Measurements from ENCODE around the gene TRAF1.

Gene TRAF1

DNA sequence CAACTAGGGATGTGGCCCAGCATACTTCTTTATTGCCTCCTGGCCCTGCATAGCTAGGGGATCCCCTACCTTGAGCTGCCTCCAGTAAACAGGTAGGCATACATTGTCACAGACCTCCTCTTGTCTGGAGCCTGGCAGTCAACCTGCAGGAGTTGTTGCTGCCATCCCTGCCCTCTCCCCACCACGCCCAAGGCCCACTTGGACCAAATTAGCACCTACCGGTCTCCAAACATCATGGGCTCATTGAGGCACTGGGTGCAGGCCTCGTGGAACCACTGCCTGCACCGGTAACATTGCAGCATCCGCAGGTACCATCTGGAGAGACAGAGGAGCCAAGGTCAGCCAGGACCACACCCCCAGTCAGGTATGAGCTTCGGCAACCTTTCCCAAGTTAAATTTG lies 59.9 kb downstream of the TRAF1 start:
- TF ChIP-seq, protein P1, sequence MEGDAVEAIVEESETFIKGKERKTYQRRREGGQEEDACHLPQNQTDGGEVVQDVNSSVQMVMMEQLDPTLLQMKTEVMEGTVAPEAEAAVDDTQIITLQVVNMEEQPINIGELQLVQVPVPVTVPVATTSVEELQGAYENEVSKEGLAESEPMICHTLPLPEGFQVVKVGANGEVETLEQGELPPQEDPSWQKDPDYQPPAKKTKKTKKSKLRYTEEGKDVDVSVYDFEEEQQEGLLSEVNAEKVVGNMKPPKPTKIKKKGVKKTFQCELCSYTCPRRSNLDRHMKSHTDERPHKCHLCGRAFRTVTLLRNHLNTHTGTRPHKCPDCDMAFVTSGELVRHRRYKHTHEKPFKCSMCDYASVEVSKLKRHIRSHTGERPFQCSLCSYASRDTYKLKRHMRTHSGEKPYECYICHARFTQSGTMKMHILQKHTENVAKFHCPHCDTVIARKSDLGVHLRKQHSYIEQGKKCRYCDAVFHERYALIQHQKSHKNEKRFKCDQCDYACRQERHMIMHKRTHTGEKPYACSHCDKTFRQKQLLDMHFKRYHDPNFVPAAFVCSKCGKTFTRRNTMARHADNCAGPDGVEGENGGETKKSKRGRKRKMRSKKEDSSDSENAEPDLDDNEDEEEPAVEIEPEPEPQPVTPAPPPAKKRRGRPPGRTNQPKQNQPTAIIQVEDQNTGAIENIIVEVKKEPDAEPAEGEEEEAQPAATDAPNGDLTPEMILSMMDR (IDR thresholded peaks at IDR 0.05; ENCODE audit: low read depth, low read length) = no peak
- no peak for DNase-seq (ENCODE audit: low read depth in 2 of 2)
- no peak overlapping the region for H3K4me3 ChIP-seq (replicated peaks in 1 of 2; ENCODE audit: low read depth in 2 of 2, low read length in 2 of 2)

DNA sequence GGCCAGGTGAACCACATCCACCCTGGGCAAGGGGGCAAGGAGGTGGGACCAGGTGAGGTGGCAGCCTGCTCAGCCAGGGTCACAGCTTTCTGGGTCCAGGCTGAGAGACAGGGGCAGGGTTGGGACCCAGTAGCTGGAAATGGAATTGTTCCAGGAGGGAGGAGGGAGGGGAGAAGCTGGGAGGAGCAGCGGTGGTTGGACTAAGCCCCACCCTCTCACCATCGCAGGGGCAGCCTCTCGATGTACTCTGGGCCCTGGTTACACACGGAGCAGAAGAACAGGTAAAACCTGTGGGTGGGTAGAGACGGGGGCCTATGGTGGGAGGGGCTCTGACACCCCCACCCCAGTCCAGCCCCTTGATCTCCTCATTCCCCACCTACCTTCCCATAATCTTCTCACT lies 60.8 kb downstream of the TRAF1 start:
- TF ChIP-seq, protein P1 (IDR thresholded peaks at IDR 0.05; ENCODE audit: low read depth, low read length) = no peak
- no peak for DNase-seq (ENCODE audit: low read depth in 2 of 2)
- no peak overlapping the region for H3K4me3 ChIP-seq (replicated peaks in 1 of 2; ENCODE audit: low read depth in 2 of 2, low read length in 2 of 2)

DNA sequence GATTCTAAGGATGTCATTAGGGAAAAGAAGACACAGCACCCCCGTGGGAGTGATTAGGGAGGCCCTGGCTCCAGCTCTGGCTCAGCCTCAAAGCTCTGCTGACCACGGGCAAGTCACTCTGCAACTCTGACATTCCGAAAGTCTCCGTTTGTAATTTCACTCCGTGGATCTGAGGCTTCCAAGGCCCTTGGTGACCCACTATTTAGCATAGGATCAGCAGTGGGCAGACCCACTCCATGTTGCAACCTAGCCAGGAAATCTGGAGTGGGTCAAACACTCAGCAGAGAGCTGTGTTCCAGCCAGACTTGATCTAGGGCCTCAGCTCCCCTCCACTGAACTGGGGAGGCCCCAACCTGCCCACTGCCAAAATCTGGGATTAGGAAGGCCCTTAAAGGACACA lies 61.4 kb downstream of the TRAF1 start:
- TF ChIP-seq, protein P1 (IDR thresholded peaks at IDR 0.05; ENCODE audit: low read depth, low read length) = no peak
- no peak for DNase-seq (ENCODE audit: low read depth in 2 of 2)
- H3K4me3 ChIP-seq (replicated peaks in 1 of 2; ENCODE audit: low read depth in 2 of 2, low read length in 2 of 2) = no peak overlapping the region

DNA sequence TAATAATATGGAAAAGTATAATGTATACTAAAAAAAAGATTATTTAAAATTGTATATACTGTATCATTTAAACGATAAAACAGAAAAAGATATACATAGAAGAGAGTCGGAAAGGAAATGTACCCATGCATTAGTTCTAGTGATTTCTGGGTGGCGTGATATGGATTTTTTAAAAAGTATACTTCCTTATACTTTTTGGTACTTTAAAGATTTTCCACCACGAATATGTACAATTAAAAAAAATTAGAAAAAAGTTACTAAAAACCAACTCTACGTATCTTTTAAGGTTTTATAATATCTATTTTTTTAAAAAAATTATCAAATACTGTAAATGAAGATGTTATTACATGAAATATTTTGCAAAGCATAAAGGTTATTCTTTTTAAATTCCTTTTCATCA lies 61.9 kb downstream of the TRAF1 start:
- H3K4me3 ChIP-seq (replicated peaks in 1 of 2; ENCODE audit: low read depth in 2 of 2, low read length in 2 of 2) = no peak overlapping the region
- DNase-seq (ENCODE audit: low read depth in 2 of 2) = no peak
- TF ChIP-seq, protein P1 (IDR thresholded peaks at IDR 0.05; ENCODE audit: low read depth, low read length) = no peak

DNA sequence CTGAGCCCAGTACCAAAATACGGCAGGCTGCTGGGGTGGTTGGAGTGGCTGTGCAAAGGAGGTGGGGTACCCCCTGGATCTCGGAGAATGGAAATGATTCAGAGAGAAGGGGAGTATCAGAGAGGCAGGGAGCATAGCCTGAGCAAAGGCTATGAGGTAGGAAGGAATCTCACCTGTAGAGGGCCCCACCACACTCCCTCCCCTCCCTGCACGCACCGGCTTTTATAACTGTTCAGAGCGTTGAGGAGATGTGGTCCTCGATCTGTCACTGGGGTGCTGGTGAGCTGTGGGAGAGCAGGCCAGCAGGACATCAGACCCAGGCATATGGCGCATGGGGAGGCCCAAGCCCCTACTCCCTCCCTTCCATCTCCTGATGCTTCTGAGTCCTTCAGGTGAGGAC lies 62.8 kb downstream of the TRAF1 start:
- TF ChIP-seq, protein P1 (IDR thresholded peaks at IDR 0.05; ENCODE audit: low read depth, low read length) = no peak
- DNase-seq (ENCODE audit: low read depth in 2 of 2) = no peak
- H3K4me3 ChIP-seq (replicated peaks in 1 of 2; ENCODE audit: low read depth in 2 of 2, low read length in 2 of 2) = no peak overlapping the region

DNA sequence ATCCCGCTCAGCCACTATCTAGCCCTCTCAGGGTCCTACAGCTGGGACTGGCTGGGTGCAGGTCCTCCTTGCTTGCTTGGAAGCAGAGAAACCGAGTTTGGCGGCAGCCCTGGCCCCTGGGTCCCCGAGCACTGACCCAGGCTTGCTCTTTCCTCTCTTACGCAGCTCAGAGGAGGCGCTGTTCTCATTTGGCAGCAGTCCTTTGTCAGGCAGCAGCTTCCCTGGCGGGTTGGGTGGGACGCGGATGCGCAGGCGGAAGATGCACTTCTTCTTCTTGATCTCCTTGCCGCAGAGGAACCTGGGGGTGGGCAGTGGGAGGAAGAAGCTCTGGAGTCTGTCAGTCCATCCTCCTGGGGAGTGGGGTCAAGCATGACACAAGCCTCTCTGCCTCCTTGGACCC lies 64.1 kb downstream of the TRAF1 start:
- TF ChIP-seq, protein P1 (IDR thresholded peaks at IDR 0.05; ENCODE audit: low read depth, low read length) = no peak
- no peak overlapping the region for H3K4me3 ChIP-seq (replicated peaks in 1 of 2; ENCODE audit: low read depth in 2 of 2, low read length in 2 of 2)
- no peak for DNase-seq (ENCODE audit: low read depth in 2 of 2)

DNA sequence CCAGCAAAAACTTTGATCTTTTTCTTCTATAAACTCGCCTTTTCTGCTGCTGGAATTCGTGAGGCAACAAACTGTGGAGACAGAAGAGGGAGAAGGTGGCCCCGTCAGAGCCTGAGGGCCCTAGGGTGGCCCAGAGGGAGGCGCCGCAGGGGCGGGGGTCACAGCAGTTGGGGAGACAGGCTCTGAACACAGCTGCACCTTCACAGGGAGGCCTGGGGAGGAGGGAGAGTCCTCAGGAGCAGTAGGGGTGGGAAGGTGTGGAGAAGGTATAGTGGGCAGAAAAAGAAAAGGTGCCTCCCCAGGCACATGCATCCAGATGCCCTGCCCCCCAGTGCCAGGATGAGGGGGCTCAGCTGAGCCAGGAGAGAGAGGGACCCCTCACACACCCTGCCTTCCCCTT lies 64.7 kb downstream of the TRAF1 start:
- no peak for DNase-seq (ENCODE audit: low read depth in 2 of 2)
- TF ChIP-seq, protein P1 (IDR thresholded peaks at IDR 0.05; ENCODE audit: low read depth, low read length) = no peak
- H3K4me3 ChIP-seq (replicated peaks in 1 of 2; ENCODE audit: low read depth in 2 of 2, low read length in 2 of 2) = no peak overlapping the region
